Renal cortex interstitium (tissue), 11 donors: Measurements from ENCODE around the gene EPHB2. TPM values are rescaled to one million over a fixed set of nuclear protein-coding genes. Genes with fewer than 3 reads are reported as not detected.
"Not testable (repeated sequence)": the region's sequence is repeated elsewhere in the genome, so short reads cannot be mapped to it uniquely, and the experiment has no call there.

Experiments
- DNase-seq, 11 donors: peaks; one replicate each; pipeline ENCODE4 v3.0.0-alpha.2; 2013; ENCODE audit warnings: low read depth in 9 of 11, low spot score in 4 of 11; ENCODE audit errors: extremely low read depth in 1 of 11
- polyA plus RNA-seq, 3 donors: library from polyadenylated mRNA; unstranded; fragments of 120-200 nt; gene quantifications; one replicate each; pipeline ENCODE4 v1.2.1, GENCODE V29; 2013; ENCODE audit not compliant: insufficient read length in 3 of 3

Gene EPHB2
- polyA plus RNA-seq, 3 donors: 11.8 to 16.1 (median 11.9) TPM

GRCh38 chr1:22839806-22840205 is 129.2 kb downstream of the EPHB2 start:
- no peak for DNase-seq

GRCh38 chr1:22841142-22841541 is 130.5 kb downstream of the EPHB2 start:
- no peak for DNase-seq

- no peak for DNase-seq
Measured at GRCh38 chr1:22841860-22842281, 131.2 kb downstream of the EPHB2 start.

- DNase-seq: not testable (repeated sequence)
Measured at GRCh38 chr1:22843441-22844183, 133.0 kb downstream of the EPHB2 start.

GRCh38 chr1:22844621-22845020 is 134.0 kb downstream of the EPHB2 start:
- no peak for DNase-seq

GRCh38 chr1:22845398-22845935 is 134.8 kb downstream of the EPHB2 start:
- DNase-seq: no peak

GRCh38 chr1:22846458-22846857 is 135.8 kb downstream of the EPHB2 start:
- no peak for DNase-seq

- no peak for DNase-seq
Measured at GRCh38 chr1:22847249-22847648, 136.6 kb downstream of the EPHB2 start.

- DNase-seq: no peak
Measured at GRCh38 chr1:22847709-22848108, 137.1 kb downstream of the EPHB2 start.

- no peak for DNase-seq
Measured at GRCh38 chr1:22848405-22848804, 137.8 kb downstream of the EPHB2 start.

- DNase-seq: no peak
Measured at GRCh38 chr1:22849770-22850169, 139.1 kb downstream of the EPHB2 start.

GRCh38 chr1:22850281-22850680 is 139.6 kb downstream of the EPHB2 start:
- DNase-seq: no peak

GRCh38 chr1:22850681-22851080 is 140.0 kb downstream of the EPHB2 start:
- DNase-seq: no peak

GRCh38 chr1:22851517-22851916 is 140.9 kb downstream of the EPHB2 start:
- no peak for DNase-seq

- DNase-seq: no peak
Measured at GRCh38 chr1:22852144-22852655, 141.6 kb downstream of the EPHB2 start.

- no peak for DNase-seq
Measured at GRCh38 chr1:22853651-22854185, 143.1 kb downstream of the EPHB2 start.

- no peak for DNase-seq
Measured at GRCh38 chr1:22854688-22855565, 144.3 kb downstream of the EPHB2 start.

- DNase-seq: no peak
Measured at GRCh38 chr1:22855668-22856606, 145.3 kb downstream of the EPHB2 start.
